Stimulated activated CD4-positive, alpha-beta T cell treated with anti-CD3 and anti-CD28 coated beads, Interleukin-12 subunit alpha, Interleukin-12 subunit beta, amount 100 ng/mL, for 4 hours (primary cell): Measurements from ENCODE around the gene SNRPD2.
"Not testable (repeated sequence)": the region's sequence is repeated elsewhere in the genome, so short reads cannot be mapped to it uniquely, and the experiment has no call there.

Source experiments
- DNase-seq: peaks from one replicate; pipeline ENCODE4 v3.0.0-alpha.2; 2020

SNRPD2 gene

GRCh38 chr19:45691516-45692186, at the start of gene SNRPD2:
SNRPD2 (minus strand) TSS chr19:45691953; CDS start chr19:45691888, 65 bp downstream.
- DNase-seq = peak; percentile 88

GRCh38 chr19:45739498-45740439, 48.0 kb upstream of the SNRPD2 start:
- no peak for DNase-seq

GRCh38 chr19:45733160-45733810, 41.5 kb upstream of the SNRPD2 start, which contains the start of gene MEIOSIN:
MEIOSIN (plus strand) TSS chr19:45733439; CDS start chr19:45735377, 1,938 bp downstream.
- no peak for DNase-seq

GRCh38 chr19:45730368-45731288, 38.9 kb upstream of the SNRPD2 start, which contains the start of gene FBXO46:
FBXO46 (minus strand) TSS chr19:45730896; CDS start chr19:45713495, 17,401 bp downstream.
- peak; percentile 89 for DNase-seq

- no peak for DNase-seq
Observed at GRCh38 chr19:45729800-45730290, 38.1 kb upstream of the SNRPD2 start.

GRCh38 chr19:45728683-45729082, 36.9 kb upstream of the SNRPD2 start:
- DNase-seq = not testable (repeated sequence)

GRCh38 chr19:45720065-45720464, 28.3 kb upstream of the SNRPD2 start:
- DNase-seq = not testable (repeated sequence)

- DNase-seq = no peak
Observed at GRCh38 chr19:45717983-45718650, 26.4 kb upstream of the SNRPD2 start.

- DNase-seq = peak; percentile 95
Observed at GRCh38 chr19:45717131-45717982, 25.6 kb upstream of the SNRPD2 start.

GRCh38 chr19:45716359-45717130, 24.8 kb upstream of the SNRPD2 start:
- no peak for DNase-seq

GRCh38 chr19:45715139-45715538, 23.4 kb upstream of the SNRPD2 start:
- DNase-seq = no peak

GRCh38 chr19:45713141-45713540, 21.4 kb upstream of the SNRPD2 start:
- no peak for DNase-seq

GRCh38 chr19:45712699-45713067, 20.9 kb upstream of the SNRPD2 start:
- DNase-seq = no peak

- no peak for DNase-seq
Observed at GRCh38 chr19:45711851-45712698, 20.3 kb upstream of the SNRPD2 start.

- no peak for DNase-seq
Observed at GRCh38 chr19:45710356-45711130, 18.8 kb upstream of the SNRPD2 start.

GRCh38 chr19:45705710-45706415, 14.1 kb upstream of the SNRPD2 start:
- DNase-seq = no peak

- DNase-seq = no peak
Observed at GRCh38 chr19:45705115-45705514, 13.4 kb upstream of the SNRPD2 start.
